ENCODE data around the gene CLDN4.
"Not testable (repeated sequence)": the region's sequence is repeated elsewhere in the genome, so short reads cannot be mapped to it uniquely, and the experiment has no call there.

GRCh38 chr7:73797176-73797575, 33.6 kb upstream of the CLDN4 start:
- TF ChIP-seq CTCF, POLR2A (IDR thresholded peaks at IDR 0.05): not testable (repeated sequence)

All from vagina (tissue), 2 donors.